Prostate gland (tissue), 2 donors: ENCODE data around the gene GPR151.

ENCODE experiments used
- CTCF ChIP-seq, 4 experiments: fragments of 200-600 bp in 2 of 4; fragments of 450-650 bp in 2 of 4; sonication (generic) in 2 of 4; IDR thresholded peaks; 1 replicate in 3 of 4; 2 replicates in 1 of 4; pipeline ENCODE4 v1.5.1; 2016 to 2019; ENCODE audit warnings: antibody characterized with exemption in 4 of 4, mild to moderate bottlenecking in 2 of 4, moderate library complexity in 2 of 4
- POLR2A ChIP-seq: fragments of 450-650 bp; IDR thresholded peaks from one replicate; pipeline ENCODE4 v1.6.1; 2016; ENCODE audit warnings: antibody characterized with exemption, mild to moderate bottlenecking

- TF ChIP-seq CTCF (IDR thresholded peaks at IDR 0.05), result no peak
- TF ChIP-seq POLR2A, result no peak
Measured at GRCh38 chr5:146507428-146507827, 8.6 kb downstream of the GPR151 start.
